NT2/D1 (cell line): ENCODE results near the gene PDE6H.

ENCODE experiments used
- YY1 ChIP-seq: IDR thresholded peaks from 2 replicates; pipeline ENCODE4 v1.6.1; 2011; ENCODE audit not compliant: insufficient read length, insufficient read depth
- ZNF274 ChIP-seq: IDR thresholded peaks from 2 replicates; pipeline ENCODE4 v1.6.1; 2011; ENCODE audit warnings: mild to moderate bottlenecking, low read depth, low read length

DNA sequence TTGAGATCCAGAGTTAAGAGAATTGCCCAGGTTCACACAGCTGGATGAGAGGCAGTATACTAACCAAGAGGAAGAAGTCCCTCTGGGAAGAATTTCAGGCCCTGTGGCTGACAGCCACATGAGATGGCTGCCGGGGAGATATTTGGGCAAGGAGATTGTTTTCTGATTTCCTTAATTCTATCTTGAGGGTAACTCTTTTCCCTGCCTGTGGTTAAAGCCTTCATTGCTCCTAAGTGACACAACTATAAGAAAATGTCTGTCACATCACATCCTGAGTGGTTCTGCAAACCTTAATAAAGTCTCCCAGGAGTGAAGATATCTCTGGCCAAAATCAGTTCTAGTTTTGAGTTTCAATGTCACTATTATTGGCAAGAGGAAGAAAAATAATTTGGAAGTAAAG lies 21.0 kb upstream of the PDE6H start:
- TF ChIP-seq ZNF274 (no peak), YY1 (no peak)
